SH-SY5Y (cell line): ENCODE results near the gene ADGRL1.
"Not testable (repeated sequence)": the region's sequence is repeated elsewhere in the genome, so short reads cannot be mapped to it uniquely, and the experiment has no call there.

Source experiments
- GATA2 ChIP-seq: IDR thresholded peaks from 2 replicates; pipeline ENCODE4 v1.6.1; 2011; ENCODE audit warnings: mild to moderate bottlenecking, low read depth, low read length
- GATA3 ChIP-seq: IDR thresholded peaks from 2 replicates; pipeline ENCODE4 v1.6.1; 2011; ENCODE audit warnings: low read depth, mild to moderate bottlenecking, low read length, moderate library complexity

The ADGRL1 gene

GRCh38 chr19:14205452-14206287 lies at the start of gene ADGRL1:
Gene ADGRL1 (minus strand): TSS chr19:14206169. CDS start chr19:14183602, 22,567 bp downstream.
- not testable (repeated sequence) for TF ChIP-seq GATA3, GATA2

- TF ChIP-seq GATA3 (no peak), GATA2 (no peak)
Measured at GRCh38 chr19:14250870-14251269, 44.9 kb upstream of the ADGRL1 start.

- TF ChIP-seq GATA3 (no peak), GATA2 (no peak)
Measured at GRCh38 chr19:14248578-14249011, 42.6 kb upstream of the ADGRL1 start.

GRCh38 chr19:14237014-14237941 lies 31.3 kb upstream of the ADGRL1 start:
- TF ChIP-seq GATA2 (no peak), GATA3 (no peak)

GRCh38 chr19:14222886-14223285 lies 16.9 kb upstream of the ADGRL1 start:
- no peak for TF ChIP-seq GATA2
- TF ChIP-seq GATA3, result no peak

- TF ChIP-seq GATA3 (no peak), GATA2 (no peak)
Measured at GRCh38 chr19:14218620-14219330, 12.8 kb upstream of the ADGRL1 start.

GRCh38 chr19:14214580-14214979 lies 8.6 kb upstream of the ADGRL1 start:
- no peak for TF ChIP-seq GATA2
- no peak for TF ChIP-seq GATA3

- TF ChIP-seq GATA3, result no peak
- TF ChIP-seq GATA2, result no peak
Measured at GRCh38 chr19:14203177-14203576, 2.8 kb downstream of the ADGRL1 start.

GRCh38 chr19:14198384-14199376 lies 7.3 kb downstream of the ADGRL1 start:
- TF ChIP-seq GATA2, result no peak
- TF ChIP-seq GATA3, result no peak

GRCh38 chr19:14197882-14198281 lies 8.1 kb downstream of the ADGRL1 start:
- TF ChIP-seq GATA2 (no peak), GATA3 (no peak)

- TF ChIP-seq GATA2, result no peak
- TF ChIP-seq GATA3, result no peak
Measured at GRCh38 chr19:14189415-14189814, 16.6 kb downstream of the ADGRL1 start.

GRCh38 chr19:14187561-14187960 lies 18.4 kb downstream of the ADGRL1 start:
- no peak for TF ChIP-seq GATA2
- TF ChIP-seq GATA3, result no peak

GRCh38 chr19:14185158-14185557 lies 20.8 kb downstream of the ADGRL1 start:
- TF ChIP-seq GATA3, result no peak
- TF ChIP-seq GATA2, result no peak
